Activated T-cell treated with anti-CD3 and anti-CD28 coated beads, Interleukin-2, amount 50 U/mL, for 24 hours (primary cell): ENCODE data around the gene SLC39A8.
"Not testable (repeated sequence)": the region's sequence is repeated elsewhere in the genome, so short reads cannot be mapped to it uniquely, and the experiment has no call there.

Source experiments
- DNase-seq: peaks from one replicate; pipeline ENCODE4 v3.0.0-alpha.2; 2020
- H3K27ac Mint-ChIP-seq: 2 replicates; pipeline ENCODE4 v1.8.0; 2020; ENCODE audit warnings: mild to moderate bottlenecking, mixed read lengths
- H3K27me3 Mint-ChIP-seq: 2 replicates; pipeline ENCODE4 v1.8.0; 2020; ENCODE audit warnings: mixed read lengths
- H3K36me3 Mint-ChIP-seq: 2 replicates; pipeline ENCODE4 v1.8.0; 2020; ENCODE audit warnings: low read depth, mixed read lengths
- H3K4me1 Mint-ChIP-seq: 2 replicates; pipeline ENCODE4 v1.8.0; 2020; ENCODE audit warnings: low read depth, mixed read lengths
- H3K4me3 Mint-ChIP-seq: 2 replicates; pipeline ENCODE4 v1.8.0; 2020; ENCODE audit warnings: mild to moderate bottlenecking, moderate library complexity, mixed read lengths
- H3K9me3 Mint-ChIP-seq: 2 replicates; pipeline ENCODE4 v1.8.0; 2020; ENCODE audit warnings: mixed read lengths

Gene SLC39A8

DNA sequence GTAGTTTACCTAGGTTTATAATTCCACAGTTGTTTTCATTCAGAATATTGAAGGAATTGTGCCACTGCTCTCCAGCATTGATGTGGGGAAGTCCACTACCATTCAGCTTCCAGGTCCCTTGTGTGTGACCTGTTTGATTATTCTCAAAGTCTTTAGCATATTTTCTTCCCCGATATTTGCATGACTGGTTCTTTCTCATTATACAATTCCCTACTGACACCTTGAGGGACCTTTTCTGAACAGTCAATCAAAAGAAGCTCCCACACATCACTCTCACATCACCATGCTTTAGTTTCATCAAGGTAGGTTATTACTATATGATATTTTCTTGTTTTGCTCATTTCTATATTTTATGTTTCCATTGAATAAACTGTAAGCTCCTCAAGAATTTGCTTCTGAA, 44.1 kb downstream of the SLC39A8 start:
- no peak overlapping the region for H3K4me3 Mint-ChIP-seq
- H3K27me3 Mint-ChIP-seq: no peaks in the 10 kb centered on the region
- no peak overlapping the region for H3K27ac Mint-ChIP-seq
- H3K4me1 Mint-ChIP-seq: peaks cover 1% of the 10 kb centered on the region
- H3K9me3 Mint-ChIP-seq: no peaks in the 10 kb centered on the region
- DNase-seq: no peak
- H3K36me3 Mint-ChIP-seq: peaks cover 73% of the 10 kb centered on the region

DNA sequence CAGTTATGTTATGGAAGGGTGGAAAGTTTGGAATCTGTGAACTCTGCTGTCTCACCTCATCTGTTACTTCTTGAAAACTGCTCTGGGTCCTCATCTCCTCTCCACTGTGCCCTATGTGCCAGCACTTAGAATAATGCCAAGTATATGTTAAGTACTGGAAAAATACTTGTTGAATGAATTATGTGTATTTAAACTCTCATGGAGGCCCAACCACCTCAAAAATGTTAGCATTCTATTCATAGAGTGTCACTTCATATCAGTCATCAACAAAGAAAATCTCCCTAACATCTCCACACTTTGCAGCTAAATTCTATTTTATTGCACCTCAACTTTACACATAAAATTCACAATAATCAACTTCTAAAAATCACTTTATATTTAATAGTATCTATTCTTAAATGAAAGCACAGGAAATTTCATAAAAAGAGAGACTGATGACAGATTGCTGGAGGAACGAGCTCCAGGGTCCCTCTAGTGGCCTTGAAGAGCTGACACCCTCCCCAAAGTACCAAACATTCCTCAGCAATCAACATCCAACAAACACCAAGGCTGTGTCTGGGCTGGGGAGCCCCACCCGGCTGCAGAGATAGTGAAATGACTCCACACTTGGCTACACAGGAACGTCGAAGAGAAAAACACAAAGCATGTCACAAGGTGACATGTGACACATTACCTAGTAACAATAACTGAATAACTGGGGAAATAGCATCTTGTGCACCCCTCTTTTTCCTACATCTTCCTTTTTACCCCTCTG, 45.8 kb downstream of the SLC39A8 start:
- Mint-ChIP-seq H3K4me3 (no peak overlapping the region), H3K27ac (no peak overlapping the region), H3K4me1 (peaks cover 1% of the 10 kb centered on the region), H3K9me3 (no peaks in the 10 kb centered on the region), H3K27me3 (no peaks in the 10 kb centered on the region), H3K36me3 (peaks cover 69% of the 10 kb centered on the region)
- no peak for DNase-seq

DNA sequence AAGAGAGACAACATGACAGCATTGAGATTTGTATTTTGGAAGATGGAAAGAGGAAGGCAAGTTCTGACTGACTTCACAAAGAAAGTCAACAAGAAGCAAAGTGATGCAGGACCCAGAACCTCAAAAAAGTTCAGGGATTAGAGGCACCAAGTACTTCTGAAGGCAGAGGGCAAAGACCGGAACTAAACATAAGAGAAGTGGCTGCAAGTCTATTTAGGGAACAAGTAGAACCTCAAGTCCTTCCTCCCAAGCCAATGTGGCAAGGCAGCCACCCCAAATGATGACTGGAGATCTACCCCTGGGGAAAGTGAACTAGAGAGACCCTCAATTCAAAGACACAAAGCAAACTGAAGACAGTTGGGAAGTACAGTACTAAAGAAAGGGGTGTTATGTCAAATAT, 46.6 kb downstream of the SLC39A8 start:
- Mint-ChIP-seq H3K4me3 (no peak overlapping the region), H3K4me1 (peaks cover 1% of the 10 kb centered on the region), H3K9me3 (no peaks in the 10 kb centered on the region), H3K27me3 (no peaks in the 10 kb centered on the region), H3K27ac (no peak overlapping the region), H3K36me3 (peaks cover 68% of the 10 kb centered on the region)
- DNase-seq: no peak

DNA sequence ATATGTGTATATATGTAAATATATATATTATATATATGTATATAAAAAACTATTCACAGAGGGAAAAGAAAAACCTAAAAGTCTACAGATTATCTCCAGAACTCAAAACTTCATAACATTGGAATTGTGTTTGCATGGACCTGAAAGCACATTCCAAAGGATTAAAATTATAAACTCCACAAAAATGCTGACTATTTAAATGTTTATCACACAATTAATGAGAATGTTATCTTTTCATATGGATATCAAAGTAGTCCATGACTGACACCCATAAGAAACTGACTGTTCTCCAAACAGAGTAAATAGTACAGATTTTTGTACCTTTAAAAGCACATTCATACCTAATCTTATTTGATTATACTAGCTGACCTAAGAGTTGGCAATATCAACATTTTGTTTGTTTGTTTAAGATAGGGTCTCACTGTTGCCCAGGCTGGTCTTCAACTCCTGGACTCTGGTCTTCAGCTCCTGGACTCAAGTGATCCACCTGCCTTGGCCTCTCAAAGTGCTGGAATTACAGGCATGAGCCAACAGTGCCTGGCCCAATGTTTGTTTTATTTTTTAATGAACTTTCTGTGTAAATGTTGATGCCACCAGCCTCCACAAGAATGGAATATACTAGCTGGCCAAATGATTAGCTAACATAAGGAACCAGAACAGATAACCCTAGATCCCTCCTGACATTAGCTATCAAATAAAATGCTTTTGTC, 50.0 kb downstream of the SLC39A8 start:
- Mint-ChIP-seq H3K4me1 (peaks cover 1% of the 10 kb centered on the region), H3K4me3 (no peak overlapping the region), H3K27ac (no peak overlapping the region), H3K27me3 (no peaks in the 10 kb centered on the region), H3K9me3 (no peaks in the 10 kb centered on the region), H3K36me3 (peaks cover 75% of the 10 kb centered on the region)
- no peak for DNase-seq

DNA sequence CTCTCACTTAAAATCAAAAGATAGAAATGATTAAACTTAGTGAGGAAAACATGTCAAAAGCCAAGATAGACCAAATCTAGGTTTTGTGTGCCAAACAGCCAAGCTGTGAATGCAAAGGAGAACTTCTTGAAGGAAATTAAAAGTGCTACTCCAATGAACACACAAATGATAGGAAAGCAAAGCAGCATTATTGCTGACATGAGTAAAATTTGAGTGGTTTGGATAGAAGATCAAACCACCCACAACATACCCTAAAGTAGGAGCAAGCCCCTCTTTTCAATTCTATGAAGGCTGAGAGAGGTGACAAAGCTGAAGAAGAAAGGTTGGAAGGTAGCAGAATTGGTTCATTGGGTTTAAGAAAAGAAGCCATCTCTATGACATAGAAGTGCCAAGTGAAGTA, 56.8 kb downstream of the SLC39A8 start:
- no peaks in the 10 kb centered on the region for H3K27me3 Mint-ChIP-seq
- no peaks in the 10 kb centered on the region for H3K4me1 Mint-ChIP-seq
- H3K36me3 Mint-ChIP-seq: peaks cover 62% of the 10 kb centered on the region
- H3K9me3 Mint-ChIP-seq: no peaks in the 10 kb centered on the region
- no peak overlapping the region for H3K27ac Mint-ChIP-seq
- H3K4me3 Mint-ChIP-seq: no peak overlapping the region
- no peak for DNase-seq

DNA sequence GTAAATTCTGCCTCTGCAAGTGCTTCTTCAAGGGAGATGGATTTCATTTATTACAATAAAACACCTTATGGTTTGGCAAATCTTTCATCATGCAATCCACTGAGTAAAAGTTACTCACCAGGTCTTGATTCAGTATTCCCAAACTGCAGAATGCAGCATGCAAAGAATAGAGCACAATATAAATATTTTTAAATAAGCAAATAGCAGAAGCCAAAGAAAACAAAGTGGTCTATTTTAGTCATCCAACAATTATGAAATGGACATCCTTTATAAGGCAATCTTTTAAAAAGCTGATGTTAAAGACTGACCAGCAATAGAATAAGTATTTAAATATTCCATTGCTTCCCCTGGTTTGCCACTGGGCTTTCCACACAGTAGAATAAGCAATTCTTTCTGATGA, 59.5 kb downstream of the SLC39A8 start:
- no peak overlapping the region for H3K27ac Mint-ChIP-seq
- no peaks in the 10 kb centered on the region for H3K27me3 Mint-ChIP-seq
- H3K9me3 Mint-ChIP-seq: no peaks in the 10 kb centered on the region
- peaks cover 6% of the 10 kb centered on the region for H3K4me1 Mint-ChIP-seq
- no peak for DNase-seq
- no peak overlapping the region for H3K4me3 Mint-ChIP-seq
- peaks cover 56% of the 10 kb centered on the region for H3K36me3 Mint-ChIP-seq

DNA sequence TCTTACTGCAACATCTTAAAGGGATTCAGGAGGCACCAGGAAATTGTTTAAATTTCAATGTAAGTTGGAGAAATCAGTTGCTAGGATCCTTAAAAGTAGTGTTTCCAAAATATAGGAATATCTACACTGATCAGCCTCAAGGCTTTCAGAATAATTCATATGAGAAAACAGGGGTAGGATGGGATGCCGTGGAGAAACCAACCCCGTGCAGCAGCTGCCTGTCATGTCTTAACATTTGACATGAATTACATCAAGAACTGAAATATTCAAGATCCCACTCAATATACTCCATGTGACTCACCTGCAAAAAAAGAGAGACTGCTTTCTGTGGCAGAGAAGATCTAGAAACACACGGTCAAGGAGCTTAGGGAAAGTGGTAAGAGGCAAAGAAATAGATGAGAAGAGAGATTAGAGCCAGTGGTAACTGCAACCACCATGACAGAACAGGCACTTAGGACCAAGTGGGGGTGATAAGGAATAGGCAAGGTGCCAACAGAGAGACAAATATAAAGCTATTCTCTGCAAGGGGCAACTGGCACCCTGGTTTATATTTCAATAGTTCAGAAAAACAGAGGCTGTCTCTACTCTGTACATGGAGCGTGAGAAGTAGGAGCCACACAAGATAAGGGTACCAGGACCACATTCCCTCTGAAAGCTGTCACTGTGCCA, 64.0 kb downstream of the SLC39A8 start:
- DNase-seq: no peak
- peaks cover 64% of the 10 kb centered on the region for H3K36me3 Mint-ChIP-seq
- peaks cover 2% of the 10 kb centered on the region for H3K9me3 Mint-ChIP-seq
- peaks cover 7% of the 10 kb centered on the region for H3K4me1 Mint-ChIP-seq
- H3K4me3 Mint-ChIP-seq: no peak overlapping the region
- no peaks in the 10 kb centered on the region for H3K27me3 Mint-ChIP-seq
- H3K27ac Mint-ChIP-seq: peak overlapping the region; percentile 9

DNA sequence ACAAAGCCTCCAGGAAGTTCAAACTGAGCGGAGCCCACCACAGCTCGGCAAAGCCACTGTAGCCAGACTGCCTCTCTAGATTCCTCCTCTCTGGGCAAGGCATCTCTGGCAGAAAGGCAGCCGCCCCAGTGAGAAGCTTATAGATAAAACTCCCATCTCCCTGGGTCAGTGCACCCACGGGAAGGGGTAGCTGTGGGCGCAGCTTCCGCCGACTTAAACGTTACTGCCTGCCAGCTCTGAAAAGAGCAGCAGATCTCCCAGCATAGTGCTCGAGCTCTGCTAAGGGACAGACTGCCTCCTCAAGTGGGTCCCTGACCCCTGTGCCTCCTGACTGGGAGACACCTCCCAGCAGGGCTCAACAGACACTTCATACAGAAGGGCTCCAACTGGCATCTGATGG, 72.0 kb downstream of the SLC39A8 start:
- not testable (repeated sequence) for H3K9me3 Mint-ChIP-seq, H3K4me1 Mint-ChIP-seq, H3K27me3 Mint-ChIP-seq, H3K4me3 Mint-ChIP-seq, DNase-seq, H3K27ac Mint-ChIP-seq
- H3K36me3 Mint-ChIP-seq: peaks cover 50% of the 10 kb centered on the region

DNA sequence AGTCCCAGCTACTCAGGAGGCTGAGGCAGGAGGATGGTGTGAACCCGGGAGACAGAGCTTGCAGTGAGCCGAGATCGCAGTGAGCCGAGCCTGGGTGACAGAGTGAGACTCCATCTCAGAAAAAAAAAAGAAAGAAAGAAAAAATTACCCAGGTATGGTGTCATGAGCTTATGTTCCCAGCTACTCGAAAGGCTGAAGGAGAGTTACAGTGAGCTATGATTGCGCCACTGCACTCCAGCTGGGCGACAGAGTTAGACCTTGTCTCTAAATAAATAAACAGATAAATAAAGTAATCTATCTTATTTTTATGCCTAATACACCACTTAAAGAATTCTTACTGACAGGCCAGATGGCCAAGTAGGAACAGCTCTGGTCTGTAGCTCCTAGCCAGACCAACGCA, 73.0 kb downstream of the SLC39A8 start:
- H3K4me1 Mint-ChIP-seq: no peaks in the 10 kb centered on the region
- no peaks in the 10 kb centered on the region for H3K27me3 Mint-ChIP-seq
- H3K4me3 Mint-ChIP-seq: no peak overlapping the region
- DNase-seq: no peak
- H3K9me3 Mint-ChIP-seq: no peaks in the 10 kb centered on the region
- peaks cover 53% of the 10 kb centered on the region for H3K36me3 Mint-ChIP-seq
- H3K27ac Mint-ChIP-seq: no peak overlapping the region

DNA sequence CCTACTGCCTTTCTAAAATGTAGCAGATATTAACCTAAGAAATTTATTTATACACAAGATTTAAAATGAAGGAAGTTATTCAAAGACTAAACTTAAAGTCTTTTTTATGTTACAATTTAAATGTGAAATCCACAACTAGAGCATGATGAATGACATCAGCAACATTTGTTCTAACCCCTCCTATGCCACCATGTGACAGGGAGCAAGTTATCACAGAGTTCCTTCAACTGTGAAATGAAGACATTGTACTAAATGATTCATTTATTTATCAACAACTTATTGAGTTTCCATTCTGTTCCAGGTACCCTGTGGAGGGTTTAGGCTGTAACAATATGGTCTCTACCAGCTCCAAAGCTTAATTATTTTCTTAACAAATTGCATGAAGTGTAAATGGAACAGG, 76.9 kb downstream of the SLC39A8 start:
- no peak overlapping the region for H3K4me3 Mint-ChIP-seq
- peaks cover 40% of the 10 kb centered on the region for H3K36me3 Mint-ChIP-seq
- peaks cover 5% of the 10 kb centered on the region for H3K4me1 Mint-ChIP-seq
- H3K9me3 Mint-ChIP-seq: no peaks in the 10 kb centered on the region
- H3K27ac Mint-ChIP-seq: no peak overlapping the region
- no peaks in the 10 kb centered on the region for H3K27me3 Mint-ChIP-seq
- DNase-seq: no peak

DNA sequence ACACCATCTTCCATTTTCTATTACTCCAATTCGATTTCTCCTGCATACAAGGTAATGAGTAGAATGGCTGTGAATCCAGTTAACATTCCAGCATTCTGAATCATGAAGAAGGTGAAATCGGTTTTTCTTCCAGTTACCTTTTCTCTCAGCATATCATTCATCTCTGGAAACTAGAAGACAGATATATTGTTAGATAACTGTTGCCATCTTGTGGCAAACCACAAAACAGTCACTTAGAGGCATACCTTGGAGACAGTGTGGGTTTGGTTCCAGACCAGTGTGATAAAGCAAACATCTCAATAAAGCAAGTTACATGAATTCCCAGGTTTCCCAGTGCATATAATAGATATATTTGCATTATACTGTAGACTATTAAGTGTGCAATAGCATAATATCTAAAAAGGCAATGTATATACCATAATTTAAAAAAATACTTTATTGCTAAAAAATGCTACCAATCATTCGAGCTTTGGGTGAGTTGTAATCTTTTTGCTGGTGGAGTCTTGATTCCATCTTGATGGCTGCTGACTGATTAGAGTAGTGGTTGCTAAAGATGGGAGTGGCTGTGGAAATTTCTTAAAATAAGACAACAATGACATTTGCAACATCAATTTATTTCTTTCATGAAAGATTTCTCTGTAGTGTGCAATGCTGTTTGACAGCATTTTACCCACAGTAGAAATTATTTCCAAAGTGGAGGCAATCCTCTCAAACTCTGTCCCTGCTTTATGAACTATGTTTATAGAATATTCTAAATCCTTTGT, 82.1 kb downstream of the SLC39A8 start:
- Mint-ChIP-seq H3K4me3 (no peak overlapping the region), H3K4me1 (peaks cover 10% of the 10 kb centered on the region), H3K27me3 (no peaks in the 10 kb centered on the region), H3K27ac (no peak overlapping the region), H3K36me3 (peaks cover 39% of the 10 kb centered on the region), H3K9me3 (no peaks in the 10 kb centered on the region)
- no peak for DNase-seq

DNA sequence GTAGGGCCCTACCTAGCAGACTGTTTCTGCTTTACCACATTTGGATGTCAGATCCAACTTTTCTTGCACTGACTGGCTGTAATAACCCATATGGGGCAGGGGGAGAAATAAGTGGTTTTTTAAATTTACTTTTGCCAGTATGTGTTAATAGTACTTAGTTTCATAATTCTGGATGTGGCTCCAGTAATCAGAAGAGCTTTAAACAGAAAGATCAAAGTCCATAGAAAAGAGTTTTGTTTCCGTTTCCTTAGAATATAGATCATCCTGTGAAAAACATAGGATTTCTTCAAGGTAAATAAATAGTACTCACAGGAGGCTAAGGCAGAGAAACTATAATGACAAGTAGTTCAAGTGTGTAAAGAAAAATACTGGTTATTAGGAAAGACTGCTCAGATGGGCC, 85.6 kb downstream of the SLC39A8 start:
- Mint-ChIP-seq H3K27ac (no peak overlapping the region), H3K9me3 (no peaks in the 10 kb centered on the region)
- no peak for DNase-seq

DNA sequence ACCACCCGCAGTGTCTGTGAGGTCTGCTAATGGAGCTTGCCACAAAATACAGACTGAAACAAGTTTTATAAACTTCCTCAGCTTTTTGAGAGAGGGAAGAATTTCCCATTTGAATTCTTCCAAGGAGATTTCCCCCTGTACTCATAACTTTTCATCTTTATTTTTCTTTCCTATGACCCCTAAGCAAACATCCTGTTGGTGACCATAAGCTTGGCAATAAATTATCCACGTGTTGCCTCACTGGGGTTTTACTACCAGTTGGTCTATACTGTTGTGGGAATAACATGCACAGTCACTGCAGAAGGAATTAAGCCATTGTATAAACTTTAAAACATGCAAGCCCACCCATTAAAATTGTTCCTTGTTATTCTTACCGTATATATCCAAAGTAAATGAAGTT, 86.2 kb downstream of the SLC39A8 start:
- peaks cover 14% of the 10 kb centered on the region for H3K36me3 Mint-ChIP-seq
- H3K4me1 Mint-ChIP-seq: peaks cover 10% of the 10 kb centered on the region
- no peaks in the 10 kb centered on the region for H3K27me3 Mint-ChIP-seq
- no peak overlapping the region for H3K4me3 Mint-ChIP-seq
- no peaks in the 10 kb centered on the region for H3K9me3 Mint-ChIP-seq
- H3K27ac Mint-ChIP-seq: no peak overlapping the region
- no peak for DNase-seq

More for the DNA sequence above, 85.6 kb downstream of the SLC39A8 start:
- H3K36me3 Mint-ChIP-seq: peaks cover 14% of the 10 kb centered on the region
- H3K4me3 Mint-ChIP-seq: no peak overlapping the region
- peaks cover 10% of the 10 kb centered on the region for H3K4me1 Mint-ChIP-seq
- H3K27me3 Mint-ChIP-seq: no peaks in the 10 kb centered on the region

DNA sequence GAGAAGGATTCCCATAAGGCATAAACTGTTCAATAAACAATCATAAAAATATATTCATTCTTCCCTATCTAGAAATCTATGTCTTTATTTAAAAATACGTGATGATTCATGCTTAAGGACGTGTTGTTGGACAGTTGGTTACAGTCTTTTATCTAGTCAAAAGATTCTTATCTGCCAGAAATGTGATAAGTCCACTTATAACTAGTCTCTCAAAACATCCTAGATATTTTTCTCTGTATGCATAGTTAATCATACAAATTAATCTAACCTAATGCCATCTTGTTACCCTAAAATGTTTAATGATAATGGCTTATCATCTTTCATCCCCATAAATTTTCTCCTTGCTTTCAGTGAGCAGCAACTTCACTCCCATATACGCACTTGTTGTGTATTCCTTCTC, 89.0 kb downstream of the SLC39A8 start:
- H3K27me3 Mint-ChIP-seq: no peaks in the 10 kb centered on the region
- H3K36me3 Mint-ChIP-seq: peaks cover 2% of the 10 kb centered on the region
- no peak for DNase-seq
- no peaks in the 10 kb centered on the region for H3K4me1 Mint-ChIP-seq
- H3K9me3 Mint-ChIP-seq: no peaks in the 10 kb centered on the region
- no peak overlapping the region for H3K27ac Mint-ChIP-seq
- no peak overlapping the region for H3K4me3 Mint-ChIP-seq
